Aorta (tissue), 5 donors: ENCODE data around the gene COL26A1. TPM values are rescaled to one million over a fixed set of nuclear protein-coding genes. Genes with fewer than 3 reads are reported as not detected.
"Not testable (repeated sequence)": the region's sequence is repeated elsewhere in the genome, so short reads cannot be mapped to it uniquely, and the experiment has no call there.

Experiments used
- ATAC-seq: fragments of 200-7000 bp; cut with Tn5 transposase; one replicate; pipeline ENCODE4 v1.9.1; 2022; ENCODE audit warnings: moderate library complexity; ENCODE audit not compliant: low FRiP score
- DNase-seq, 2 donors: peaks; one replicate each; pipeline ENCODE4 v3.0.0-alpha.2; 2020
- H3K27ac ChIP-seq, 2 donors: one replicate each; pipeline ENCODE4 v1.5.1; 2013; ENCODE audit warnings: low read length in 2 of 2, mild to moderate bottlenecking in 2 of 2, moderate library complexity in 2 of 2, control low read depth in 1 of 2, inconsistent platforms in 1 of 2, low read depth in 1 of 2
- H3K27me3 ChIP-seq, 2 donors: one replicate each; pipeline ENCODE4 v1.6.1; 2013; ENCODE audit warnings: control low read depth in 1 of 2, low read length in 1 of 2, mild to moderate bottlenecking in 1 of 2, moderate library complexity in 1 of 2; ENCODE audit not compliant: insufficient read depth in 2 of 2, control insufficient read depth in 1 of 2
- H3K36me3 ChIP-seq, 2 donors: one replicate each; pipeline ENCODE4 v1.6.1; 2013; ENCODE audit warnings: control low read depth in 1 of 2, low read length in 1 of 2, mild to moderate bottlenecking in 1 of 2; ENCODE audit not compliant: insufficient read depth in 2 of 2, control insufficient read depth in 1 of 2
- H3K4me1 ChIP-seq, 2 donors: one replicate each; pipeline ENCODE4 v1.6.1; 2013; ENCODE audit warnings: low read length in 2 of 2, control low read depth in 1 of 2, mild to moderate bottlenecking in 1 of 2, moderate library complexity in 1 of 2; ENCODE audit not compliant: insufficient read depth in 2 of 2, control insufficient read depth in 1 of 2
- H3K4me3 ChIP-seq, 2 donors: one replicate each; pipeline ENCODE4 v1.5.1; 2013; ENCODE audit warnings: low read length in 2 of 2, control low read depth in 1 of 2, mild to moderate bottlenecking in 1 of 2
- H3K9me3 ChIP-seq: one replicate; pipeline ENCODE4 v1.6.1; 2013; ENCODE audit warnings: mild to moderate bottlenecking, low read length; ENCODE audit not compliant: control insufficient read depth
- WGBS, 2 donors: extraction: QIAGEN DNeasy Blood & Tissue Kit; methylation state at CpG; one replicate each; pipeline ENCODE4 v1.1.7; 2013; 5-methylcytosine and 5-hydroxymethylcytosine counted together
- intact Hi-C, 2 donors: fragments of 100-400 bp; cut with DNase I; formaldehyde crosslinking; loops; one replicate each; pipeline versions ENCODE4 v1.14.2 to v1.15.0; 2022
- polyA plus RNA-seq, 2 donors: library from polyadenylated mRNA; stranded (reverse); fragments of 200-250 nt; gene quantifications; one replicate each; pipeline ENCODE4 v1.2.3, GENCODE V29; 2013
- total RNA-seq, 2 donors: library from RNA; stranded (reverse); fragmentation: NEBNext Ultra II Directional; extraction: Animal tissue kit (Norgen Biotek cat#: 25700); gene quantifications; one replicate each; pipeline ENCODE4 v1.2.1, GENCODE V29; 2021
- donor health status: healthy with polysubstance abuse.
- donor health status: Bipolar disorder and iron deficiency.
- donor health status: DM: no; HTN: no; CAD: no.
- donor health status: DM: no; HTN: no; CAD: no.
- donor health status: DM: yes; HTN: yes; CAD: no.

Gene COL26A1
- total and polyA plus RNA-seq, 4 donors = not detected

DNA sequence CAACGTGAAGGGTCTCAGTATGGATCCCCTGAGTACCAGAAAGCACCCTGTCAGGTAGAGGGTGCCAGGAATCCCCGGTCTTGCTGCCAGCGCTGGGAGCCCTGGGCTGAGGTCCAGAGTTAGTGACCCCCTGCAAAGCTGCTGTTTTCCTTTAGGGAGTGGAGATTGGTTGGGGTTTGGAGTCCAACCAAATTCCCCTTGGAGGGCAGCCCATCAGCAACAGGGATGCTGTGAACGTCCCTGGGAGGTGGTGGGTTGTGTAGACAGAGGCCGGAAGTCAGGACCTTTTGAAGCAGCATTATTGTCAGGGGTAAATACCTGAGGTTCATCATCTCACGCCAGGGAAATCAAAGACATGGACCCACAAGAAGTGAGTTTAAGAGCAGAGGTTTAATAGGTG is 104.2 kb downstream of the COL26A1 start:
- 14 to 19% methylated on average over 6 of the region's 6 CpGs for WGBS, 2 donors
- Histone ChIP-seq H3K27me3 (no peaks in the 10 kb centered on the region), H3K27ac (no peak overlapping the region), H3K4me3 (no peak overlapping the region), H3K36me3 (no peaks in the 10 kb centered on the region), H3K4me1 (no peaks in the 10 kb centered on the region), H3K9me3 (no peaks in the 10 kb centered on the region)
- DNase-seq (peak in 1 of 2 donors; percentile 19), ATAC-seq (no peak)
- intact Hi-C loops = no loop called here

DNA sequence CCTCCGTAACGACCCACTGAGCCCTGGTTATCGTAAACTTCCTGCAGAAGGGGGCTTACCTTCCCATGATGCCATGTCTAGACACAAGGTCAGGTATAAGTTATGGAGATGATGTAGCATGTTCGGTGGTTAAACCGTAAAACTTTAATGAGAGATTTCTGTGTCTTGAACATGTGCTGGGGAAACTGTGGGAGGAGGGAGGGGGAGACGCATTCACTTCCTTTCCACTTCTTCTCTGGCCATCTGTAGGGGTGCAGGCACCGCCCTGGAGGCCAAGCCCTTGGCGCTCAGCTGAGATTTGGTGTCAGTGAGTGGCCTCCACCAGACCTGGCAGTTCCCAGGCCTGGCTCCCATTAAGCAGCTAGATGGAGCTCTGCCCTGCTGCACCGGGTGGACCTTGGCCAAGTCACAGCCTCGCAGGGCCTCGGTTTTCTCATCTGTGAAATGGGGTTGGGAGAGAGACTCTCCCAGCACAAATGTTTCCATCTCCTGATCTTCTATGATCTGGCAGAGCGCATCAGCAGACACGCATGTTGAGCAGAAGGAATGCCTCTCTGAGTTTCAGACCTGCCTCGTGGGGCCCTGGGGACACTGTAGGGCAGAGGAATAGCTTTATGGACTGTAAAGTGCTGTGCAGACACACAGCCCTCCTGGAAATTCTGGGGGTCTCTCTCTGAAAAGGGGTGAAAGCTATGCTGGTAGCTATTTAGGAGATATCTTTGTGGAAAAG is 106.0 kb downstream of the COL26A1 start:
- H3K4me1 ChIP-seq = no peaks in the 10 kb centered on the region
- H3K4me3 ChIP-seq = no peak overlapping the region
- H3K27ac ChIP-seq = no peak overlapping the region
- DNase-seq = peak in 1 of 2 donors; percentile 50
- 83 to 85% methylated on average over 14 of the region's 14 CpGs for whole genome bisulfite sequencing, 2 donors
- no peak for ATAC-seq
- no peaks in the 10 kb centered on the region for H3K9me3 ChIP-seq
- H3K36me3 ChIP-seq = no peaks in the 10 kb centered on the region
- intact Hi-C loops = no loop called here
- no peaks in the 10 kb centered on the region for H3K27me3 ChIP-seq

DNA sequence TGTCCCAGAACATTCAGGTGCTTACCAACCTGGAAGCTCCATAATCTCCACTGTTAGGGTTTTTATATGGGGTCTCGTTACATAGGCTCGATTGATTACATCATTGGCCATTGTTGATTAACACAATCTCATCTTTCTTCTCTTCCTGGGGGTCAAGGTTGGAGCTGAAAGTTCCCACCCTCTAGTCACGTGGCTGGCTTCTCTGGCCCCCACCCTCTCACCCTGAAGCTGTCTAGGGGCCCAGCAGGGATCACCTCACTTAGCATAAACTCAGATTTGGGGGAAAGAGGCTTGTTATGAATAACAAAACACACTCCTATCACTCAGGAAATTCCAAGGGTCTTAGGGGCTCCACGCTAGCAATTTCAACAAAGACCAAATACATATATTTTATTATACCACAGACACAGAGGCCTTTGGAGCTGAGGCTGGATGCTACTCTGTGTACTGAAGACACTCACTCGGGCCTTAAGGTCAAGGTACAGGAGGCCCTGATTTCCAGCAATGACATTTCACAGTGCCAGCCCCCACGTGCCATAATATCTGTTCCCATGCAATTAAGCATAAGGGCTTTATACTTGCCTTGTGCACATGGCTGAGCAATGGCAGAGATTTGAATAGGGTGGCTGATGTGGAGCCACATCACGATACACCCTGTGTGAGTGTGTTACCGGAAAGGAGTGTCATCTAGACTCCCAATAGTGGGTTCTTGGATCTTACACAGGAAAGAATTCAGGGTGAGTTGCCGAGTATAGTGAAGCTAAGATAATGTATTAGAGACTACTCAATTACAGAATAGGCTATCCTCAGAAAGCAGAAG is 108.2 kb downstream of the COL26A1 start:
- no peaks in the 10 kb centered on the region for H3K36me3 ChIP-seq
- no peak for ATAC-seq

DNA sequence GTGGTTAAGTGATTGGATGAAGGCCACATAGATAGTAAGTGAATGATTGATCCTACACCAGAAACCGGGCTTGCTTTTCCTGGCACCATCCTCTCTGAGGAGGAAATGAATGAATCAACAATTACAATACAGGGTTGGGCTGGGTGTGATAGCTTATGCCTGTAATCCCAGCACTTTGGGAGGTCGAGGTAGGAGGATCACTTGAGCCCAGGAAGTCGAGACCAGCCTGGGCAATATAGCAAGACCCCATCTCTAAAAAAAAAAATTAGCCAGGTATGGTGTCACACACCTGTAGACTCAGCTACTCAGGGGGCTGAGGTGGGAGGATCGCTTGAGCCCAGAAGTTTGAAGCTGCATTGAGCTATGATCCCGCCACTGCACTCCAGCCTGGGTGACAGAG is 111.5 kb downstream of the COL26A1 start:
- intact Hi-C loops = no loop called here
- ATAC-seq = no peak
- 56 to 66% methylated on average over 5 of the region's 5 CpGs for WGBS, 2 donors
- no peaks in the 10 kb centered on the region for H3K4me1 ChIP-seq
- no peak overlapping the region for H3K27ac ChIP-seq
- no peaks in the 10 kb centered on the region for H3K27me3 ChIP-seq
- peak in 1 of 2 donors; percentile 10 for DNase-seq
- no peaks in the 10 kb centered on the region for H3K9me3 ChIP-seq
- H3K4me3 ChIP-seq = no peak overlapping the region
- no peaks in the 10 kb centered on the region for H3K36me3 ChIP-seq

More for the DNA sequence above, 108.2 kb downstream of the COL26A1 start:
- Histone ChIP-seq H3K27me3 (no peaks in the 10 kb centered on the region), H3K9me3 (no peaks in the 10 kb centered on the region), H3K27ac (no peak overlapping the region), H3K4me3 (no peak overlapping the region), H3K4me1 (no peaks in the 10 kb centered on the region)
- peak in 1 of 2 donors; percentile 20 for DNase-seq
- intact Hi-C loops = no loop called here
- 81 to 84% methylated on average over 9 of the region's 9 CpGs for WGBS, 2 donors

DNA sequence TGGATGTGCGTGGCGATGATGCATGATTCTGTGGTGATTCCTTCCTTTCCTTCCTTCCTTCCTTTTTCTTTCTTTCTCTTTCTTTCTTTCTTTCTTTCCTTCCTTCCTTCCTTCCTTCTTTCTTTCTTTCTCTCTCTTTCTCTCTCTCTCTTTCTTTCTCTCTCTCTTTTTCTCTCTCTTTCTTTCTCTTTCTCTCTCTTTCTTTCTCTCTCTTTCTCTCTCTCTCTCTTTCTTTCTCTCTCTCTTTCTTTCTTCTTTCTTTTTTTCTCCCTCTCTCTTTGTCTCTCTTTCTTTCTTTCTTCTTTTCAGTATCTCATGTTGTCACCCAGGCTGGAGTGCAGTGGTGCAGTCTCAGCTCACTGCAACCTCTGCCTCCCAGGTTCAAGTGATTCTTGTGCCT is 113.0 kb downstream of the COL26A1 start:
- WGBS, 2 donors = 93 to 94% methylated on average over 2 of the region's 2 CpGs

DNA sequence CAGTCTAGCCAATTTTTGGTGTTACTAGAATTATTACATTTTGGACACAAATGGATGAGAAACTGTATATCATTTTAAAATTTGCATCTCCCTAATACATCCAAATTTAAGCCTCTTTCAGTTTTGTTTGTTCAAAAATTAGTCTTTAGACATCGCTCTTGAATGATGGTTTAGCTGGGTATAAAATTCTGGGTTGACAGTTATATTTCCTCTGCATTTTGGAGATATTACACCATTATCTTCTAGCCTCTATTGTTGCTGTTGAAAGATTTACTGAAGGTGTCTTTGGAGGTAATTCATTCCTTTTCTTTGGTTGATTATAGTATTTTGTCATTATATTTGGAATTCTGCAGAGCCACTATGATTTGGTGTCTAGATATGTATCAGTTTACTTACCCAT is 116.5 kb downstream of the COL26A1 start:
- intact Hi-C loops = no loop called here
- 98 to 99% methylated on average over 1 of the region's 1 CpG for WGBS, 2 donors
- Histone ChIP-seq H3K36me3 (no peaks in the 10 kb centered on the region), H3K27me3 (no peaks in the 10 kb centered on the region), H3K4me1 (no peaks in the 10 kb centered on the region), H3K9me3 (no peaks in the 10 kb centered on the region), H3K4me3 (no peak overlapping the region), H3K27ac (no peak overlapping the region)
- ATAC-seq (no peak), DNase-seq (no peak)

More for the DNA sequence above, 113.0 kb downstream of the COL26A1 start:
- H3K36me3 ChIP-seq, H3K4me1 ChIP-seq, intact Hi-C loops, H3K27me3 ChIP-seq, H3K27ac ChIP-seq, DNase-seq, H3K9me3 ChIP-seq, H3K4me3 ChIP-seq, ATAC-seq: not testable (repeated sequence)

DNA sequence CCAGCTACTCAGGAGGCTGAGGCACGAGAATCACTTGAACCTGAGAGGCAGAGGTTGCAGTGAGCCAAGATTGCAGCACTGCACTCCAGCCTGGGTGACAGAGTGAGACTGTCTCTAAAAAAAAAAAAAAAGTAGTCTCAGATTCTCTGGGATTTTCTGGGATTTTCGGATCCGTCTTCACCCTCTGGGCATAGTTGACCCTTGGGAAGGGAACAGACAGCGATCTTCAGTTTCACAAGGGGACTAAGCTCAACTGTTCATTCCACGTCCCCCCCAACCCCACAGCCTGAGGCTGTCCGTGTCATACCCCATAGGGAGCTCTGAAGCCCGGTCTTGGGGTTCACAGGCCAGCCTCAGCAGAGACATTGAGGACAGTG is 123.4 kb downstream of the COL26A1 start:
- H3K4me1 ChIP-seq, DNase-seq, ATAC-seq, H3K36me3 ChIP-seq, H3K27me3 ChIP-seq, H3K9me3 ChIP-seq, intact Hi-C loops, H3K4me3 ChIP-seq, H3K27ac ChIP-seq: not testable (repeated sequence)
- WGBS, 2 donors = 90 to 93% methylated on average over 7 of the region's 7 CpGs

DNA sequence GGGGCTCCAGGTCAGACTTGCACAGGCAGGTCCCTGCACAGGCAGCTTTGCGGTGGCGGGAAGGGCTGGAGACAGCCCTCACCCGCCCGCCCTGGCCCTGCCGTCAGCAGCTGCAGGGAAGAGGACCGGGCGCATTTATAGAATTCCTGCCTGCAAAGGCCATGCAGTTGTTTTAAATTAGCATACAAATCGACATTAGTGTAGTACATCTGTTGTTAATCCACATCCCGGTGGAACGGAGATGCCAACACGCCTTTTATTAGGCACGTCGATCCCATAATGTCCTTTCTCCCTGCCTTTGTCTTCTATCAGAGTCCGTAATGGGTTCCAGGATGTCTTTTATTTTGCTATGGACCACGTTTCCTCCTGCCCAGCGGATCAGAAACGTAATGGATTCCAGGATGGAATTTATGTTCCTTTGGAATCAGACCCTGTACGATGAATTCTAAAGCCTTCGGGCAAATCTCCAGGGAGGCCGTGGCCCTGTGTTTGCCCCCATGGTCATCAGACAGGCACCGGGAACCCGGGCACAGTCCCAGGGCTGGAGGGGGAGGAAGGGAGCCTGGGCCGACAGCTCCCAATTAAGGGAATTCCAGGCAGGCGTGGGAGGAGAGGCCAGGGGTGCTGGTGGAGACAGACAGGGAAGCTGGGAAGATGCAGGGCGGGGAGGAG is 123.9 kb downstream of the COL26A1 start:
- H3K36me3 ChIP-seq = no peaks in the 10 kb centered on the region
- H3K27me3 ChIP-seq = no peaks in the 10 kb centered on the region
- no peaks in the 10 kb centered on the region for H3K4me1 ChIP-seq
- ATAC-seq (no peak), DNase-seq (no peak)
- no peak overlapping the region for H3K27ac ChIP-seq
- 38 to 45% methylated on average over 25 of the region's 25 CpGs for WGBS, 2 donors
- H3K9me3 ChIP-seq = no peaks in the 10 kb centered on the region
- intact Hi-C loops = no loop called here
- H3K4me3 ChIP-seq = no peak overlapping the region
